Neural progenitor cell (in vitro differentiated cells): ENCODE results near the gene RRN3. TPM values are rescaled to one million over a fixed set of nuclear protein-coding genes. Genes with fewer than 3 reads are reported as not detected.
"Not testable (repeated sequence)": the region's sequence is repeated elsewhere in the genome, so short reads cannot be mapped to it uniquely, and the experiment has no call there.

ENCODE experiments used
- DNase-seq: peaks from one replicate; pipeline ENCODE4 v3.0.0-alpha.2; 2016; ENCODE audit warnings: low spot score
- H2AFZ ChIP-seq: fragments of 200-600 bp; sonication (generic); replicated peaks from 2 replicates; pipeline ENCODE4 v1.6.1; 2016; ENCODE audit warnings: antibody characterized with exemption
- H3F3A ChIP-seq: fragments of 200-600 bp; sonication (generic); 2 replicates; pipeline ENCODE4 v1.6.1; 2016; ENCODE audit warnings: antibody characterized with exemption, low read depth
- H3K27ac ChIP-seq: fragments of 200-600 bp; sonication (generic); 2 replicates; pipeline ENCODE4 v1.5.1; 2016; ENCODE audit warnings: mild to moderate bottlenecking
- H3K27me3 ChIP-seq: fragments of 200-600 bp; sonication (generic); 2 replicates; pipeline ENCODE4 v1.6.1; 2016; ENCODE audit warnings: mild to moderate bottlenecking, moderate library complexity
- H3K36me3 ChIP-seq: fragments of 200-600 bp; sonication (generic); 2 replicates; pipeline ENCODE4 v1.5.1; 2016
- H3K4me1 ChIP-seq: fragments of 200-600 bp; sonication (generic); 2 replicates; pipeline ENCODE4 v1.6.1; 2016; ENCODE audit warnings: mixed run types
- H3K4me2 ChIP-seq: fragments of 200-600 bp; sonication (generic); 2 replicates; pipeline ENCODE4 v1.6.1; 2016
- H3K4me3 ChIP-seq: fragments of 200-600 bp; sonication (generic); 2 replicates; pipeline ENCODE4 v1.5.1; 2016
- H3K79me2 ChIP-seq: fragments of 200-600 bp; sonication (generic); 2 replicates; pipeline ENCODE4 v1.6.1; 2016; ENCODE audit warnings: low read depth
- H3K9ac ChIP-seq: fragments of 200-600 bp; sonication (generic); 2 replicates; pipeline ENCODE4 v1.6.1; 2016
- H3K9me3 ChIP-seq: fragments of 200-600 bp; sonication (generic); 2 replicates; pipeline ENCODE4 v1.5.1; 2016; ENCODE audit warnings: low read depth
- H4K20me1 ChIP-seq: fragments of 200-600 bp; sonication (generic); 2 replicates; pipeline ENCODE4 v1.6.1; 2016; ENCODE audit warnings: low read depth
- H3K27ac Mint-ChIP-seq: 3 replicates; pipeline ENCODE4 v1.8.0; 2021; ENCODE audit warnings: mixed read lengths
- H3K27me3 Mint-ChIP-seq: 2 replicates; pipeline ENCODE4 v1.8.0; 2022; ENCODE audit warnings: low read depth, mild to moderate bottlenecking, inconsistent platforms, moderate library complexity, mixed read lengths; ENCODE audit not compliant: insufficient read depth
- H3K36me3 Mint-ChIP-seq: 3 replicates; pipeline ENCODE4 v1.8.0; 2021; ENCODE audit warnings: mixed read lengths
- H3K4me1 Mint-ChIP-seq: 3 replicates; pipeline ENCODE4 v1.8.0; 2021; ENCODE audit warnings: mixed read lengths
- H3K4me3 Mint-ChIP-seq: 3 replicates; pipeline ENCODE4 v1.8.0; 2021; ENCODE audit warnings: mild to moderate bottlenecking, moderate library complexity, mixed read lengths
- H3K9me3 Mint-ChIP-seq: 3 replicates; pipeline ENCODE4 v1.8.0; 2020; ENCODE audit warnings: mixed read lengths
- CTCF ChIP-seq: fragments of 200-600 bp; sonication (generic); IDR thresholded peaks from 2 replicates; pipeline ENCODE4 v1.5.1; 2017; ENCODE audit warnings: antibody characterized with exemption, mild to moderate bottlenecking
- EZH2 ChIP-seq: fragments of 200-600 bp; sonication (generic); IDR thresholded peaks from 2 replicates; pipeline ENCODE4 v1.6.1; 2017; ENCODE audit warnings: antibody characterized with exemption, mild to moderate bottlenecking, moderate library complexity
- EZH2phosphoT487 ChIP-seq: fragments of 200-600 bp; sonication (generic); IDR thresholded peaks from 2 replicates; pipeline ENCODE4 v1.6.1; 2017; ENCODE audit warnings: antibody characterized with exemption
- total RNA-seq: library from RNA; depleted of rRNA; stranded (reverse); fragments of >200 nt; gene quantifications from 2 replicates; pipeline ENCODE4 v1.2.3, GENCODE V29; 2015; ENCODE audit warnings: low replicate concordance

The RRN3 gene
- total RNA-seq, 1 donor from 2014 or later: 39.1 TPM

- no peak overlapping the region for H3K9ac ChIP-seq
- Mint-ChIP-seq H3K4me3 (no peak overlapping the region), H3K4me1 (peaks cover 12% of the 10 kb centered on the region), H3K27ac (no peak overlapping the region), H3K36me3 (peaks cover 7% of the 10 kb centered on the region), H3K27me3 (no peaks in the 10 kb centered on the region), H3K9me3 (no peaks in the 10 kb centered on the region)
- peaks cover 51% of the 10 kb centered on the region for H3K79me2 ChIP-seq
- no peak overlapping the region for H3K4me3 ChIP-seq
- no peak for DNase-seq
- no peaks in the 10 kb centered on the region for H3K27me3 ChIP-seq
- H3K4me1 ChIP-seq: no peaks in the 10 kb centered on the region
- TF ChIP-seq EZH2phosphoT487 (no peak), EZH2 (no peak), CTCF (no peak)
- H3K36me3 ChIP-seq: no peaks in the 10 kb centered on the region
- H3K27ac ChIP-seq: no peak overlapping the region
- H4K20me1 ChIP-seq: peaks cover 4% of the 10 kb centered on the region
- no peak overlapping the region for H3K4me2 ChIP-seq
- H2AFZ ChIP-seq: no peak overlapping the region
- peaks cover 4% of the 10 kb centered on the region for H3F3A ChIP-seq
- H3K9me3 ChIP-seq: no peaks in the 10 kb centered on the region
Observed at GRCh38 chr16:15051387-15051951, 42.6 kb downstream of the RRN3 start.

- H4K20me1 ChIP-seq: not testable (repeated sequence)
- peaks cover 50% of the 10 kb centered on the region for H3K79me2 ChIP-seq
Observed at GRCh38 chr16:15050440-15050839, 43.6 kb downstream of the RRN3 start.

GRCh38 chr16:15049581-15050180, 44.4 kb downstream of the RRN3 start:
- Mint-ChIP-seq H3K27me3 (peaks cover 2% of the 10 kb centered on the region), H3K27ac (no peak overlapping the region), H3K36me3 (peaks cover 7% of the 10 kb centered on the region), H3K4me3 (no peak overlapping the region), H3K9me3 (no peaks in the 10 kb centered on the region), H3K4me1 (peaks cover 7% of the 10 kb centered on the region)
- TF ChIP-seq EZH2 (no peak), EZH2phosphoT487 (no peak), CTCF (no peak)
- H2AFZ ChIP-seq: no peak overlapping the region
- peaks cover 42% of the 10 kb centered on the region for H3K79me2 ChIP-seq
- H3K4me1 ChIP-seq: no peaks in the 10 kb centered on the region
- no peak overlapping the region for H3K27ac ChIP-seq
- peaks cover 4% of the 10 kb centered on the region for H4K20me1 ChIP-seq
- no peaks in the 10 kb centered on the region for H3F3A ChIP-seq
- H3K36me3 ChIP-seq: no peaks in the 10 kb centered on the region
- no peak overlapping the region for H3K4me3 ChIP-seq
- H3K9ac ChIP-seq: no peak overlapping the region
- no peak overlapping the region for H3K4me2 ChIP-seq
- no peaks in the 10 kb centered on the region for H3K27me3 ChIP-seq
- DNase-seq: no peak
- no peaks in the 10 kb centered on the region for H3K9me3 ChIP-seq

More at GRCh38 chr16:15050440-15050839, 43.6 kb downstream of the RRN3 start:
- H3K9me3 Mint-ChIP-seq, H3K27ac Mint-ChIP-seq, DNase-seq, H3K4me3 Mint-ChIP-seq, H3K36me3 ChIP-seq, H3K4me2 ChIP-seq, H3K27me3 ChIP-seq, H3K27ac ChIP-seq, H3K9ac ChIP-seq, H3K27me3 Mint-ChIP-seq, H3F3A ChIP-seq, H2AFZ ChIP-seq, H3K4me3 ChIP-seq, H3K9me3 ChIP-seq, H3K4me1 ChIP-seq, H3K36me3 Mint-ChIP-seq: not testable (repeated sequence)
- H3K4me1 Mint-ChIP-seq: peaks cover 12% of the 10 kb centered on the region

GRCh38 chr16:15046692-15047376, 47.2 kb downstream of the RRN3 start:
- Mint-ChIP-seq H3K36me3 (peaks cover 7% of the 10 kb centered on the region), H3K9me3 (no peaks in the 10 kb centered on the region), H3K4me3 (no peak overlapping the region), H3K4me1 (no peaks in the 10 kb centered on the region), H3K27me3 (peaks cover 2% of the 10 kb centered on the region), H3K27ac (no peak overlapping the region)
- Histone ChIP-seq H3K4me1 (no peaks in the 10 kb centered on the region), H2AFZ (no peak overlapping the region), H3K9ac (no peak overlapping the region), H3K36me3 (no peaks in the 10 kb centered on the region), H4K20me1 (no peaks in the 10 kb centered on the region), H3K9me3 (no peaks in the 10 kb centered on the region), H3F3A (no peaks in the 10 kb centered on the region), H3K79me2 (peaks cover 18% of the 10 kb centered on the region), H3K27me3 (no peaks in the 10 kb centered on the region), H3K4me2 (no peak overlapping the region), H3K4me3 (no peak overlapping the region), H3K27ac (no peak overlapping the region)
- TF ChIP-seq CTCF (no peak), EZH2 (no peak), EZH2phosphoT487 (no peak)
- no peak for DNase-seq

- H3K4me3 ChIP-seq, H3K27ac Mint-ChIP-seq, H3K4me1 ChIP-seq, H3F3A ChIP-seq, DNase-seq, H3K4me3 Mint-ChIP-seq, H3K27me3 ChIP-seq, H3K36me3 ChIP-seq, H3K9me3 Mint-ChIP-seq, H2AFZ ChIP-seq, H3K27me3 Mint-ChIP-seq, H3K9ac ChIP-seq, H4K20me1 ChIP-seq, H3K27ac ChIP-seq, H3K9me3 ChIP-seq, H3K4me1 Mint-ChIP-seq, H3K4me2 ChIP-seq, H3K36me3 Mint-ChIP-seq: not testable (repeated sequence)
- peaks cover 12% of the 10 kb centered on the region for H3K79me2 ChIP-seq
Observed at GRCh38 chr16:15045270-15045669, 48.8 kb downstream of the RRN3 start.
